ENCODE results near the gene SLC47A1.
"Not testable (repeated sequence)": the region's sequence is repeated elsewhere in the genome, so short reads cannot be mapped to it uniquely, and the experiment has no call there.

The SLC47A1 gene

DNA sequence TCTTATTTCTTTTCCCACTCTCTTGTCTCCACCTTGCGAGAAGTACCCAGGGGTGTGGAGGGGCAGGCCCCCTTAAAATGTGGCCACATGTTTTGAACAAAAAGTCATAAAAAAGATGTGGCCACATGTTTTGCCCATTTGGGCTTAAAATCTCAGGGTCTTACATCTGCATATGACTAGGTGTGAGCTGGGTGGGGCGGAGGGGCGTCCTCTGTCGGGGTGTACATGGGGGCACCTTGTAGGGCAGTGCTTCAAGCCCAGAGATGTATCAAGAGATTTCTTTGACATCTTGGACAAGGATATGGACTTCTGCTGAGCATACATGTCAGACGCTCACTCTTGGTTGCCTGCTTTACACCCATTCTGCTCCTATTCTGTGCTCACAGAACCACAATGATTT is 13.0 kb upstream of the SLC47A1 start:
- DNase-seq (ENCODE audit: low read depth) = no peak

DNA sequence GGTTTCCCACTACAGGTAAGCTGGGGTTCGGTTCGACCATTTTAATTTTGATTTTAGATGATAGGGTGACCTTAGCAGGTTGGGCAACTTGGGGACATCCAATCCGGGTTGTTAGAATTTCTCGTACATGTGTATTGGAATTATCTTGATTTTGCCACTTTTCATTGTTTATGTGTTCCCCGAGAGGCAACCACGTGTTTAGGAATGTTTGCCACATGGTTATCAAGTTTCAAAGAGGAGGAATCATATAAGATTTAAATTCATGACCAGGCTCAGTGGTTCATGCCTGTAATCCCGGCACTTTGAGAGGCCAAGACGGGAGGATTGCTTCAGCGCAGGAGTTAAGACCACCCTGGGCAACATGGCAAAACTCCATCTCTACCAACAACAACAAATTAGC is 10.0 kb upstream of the SLC47A1 start:
- DNase-seq (ENCODE audit: low read depth) = no peak

DNA sequence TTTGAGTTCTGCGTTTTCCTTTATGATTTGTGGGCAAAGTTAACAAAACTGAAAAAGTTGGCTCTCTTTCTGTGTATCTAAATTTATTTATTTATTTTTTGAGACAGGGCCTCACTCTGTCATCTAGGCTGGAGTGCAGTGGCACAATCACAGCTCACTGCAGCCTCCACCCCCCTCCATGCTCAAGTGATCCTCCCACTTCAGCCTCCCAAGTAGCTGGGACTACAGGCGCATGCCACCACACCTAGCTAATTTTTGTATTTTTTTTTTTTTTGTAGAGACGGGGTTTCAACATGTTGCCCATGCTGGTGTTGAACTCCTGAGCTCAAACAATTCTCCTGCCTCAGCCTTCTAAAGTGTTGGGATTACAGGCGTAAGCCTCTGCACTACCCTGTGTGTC is 6.7 kb upstream of the SLC47A1 start:
- DNase-seq (ENCODE audit: low read depth) = not testable (repeated sequence)

DNA sequence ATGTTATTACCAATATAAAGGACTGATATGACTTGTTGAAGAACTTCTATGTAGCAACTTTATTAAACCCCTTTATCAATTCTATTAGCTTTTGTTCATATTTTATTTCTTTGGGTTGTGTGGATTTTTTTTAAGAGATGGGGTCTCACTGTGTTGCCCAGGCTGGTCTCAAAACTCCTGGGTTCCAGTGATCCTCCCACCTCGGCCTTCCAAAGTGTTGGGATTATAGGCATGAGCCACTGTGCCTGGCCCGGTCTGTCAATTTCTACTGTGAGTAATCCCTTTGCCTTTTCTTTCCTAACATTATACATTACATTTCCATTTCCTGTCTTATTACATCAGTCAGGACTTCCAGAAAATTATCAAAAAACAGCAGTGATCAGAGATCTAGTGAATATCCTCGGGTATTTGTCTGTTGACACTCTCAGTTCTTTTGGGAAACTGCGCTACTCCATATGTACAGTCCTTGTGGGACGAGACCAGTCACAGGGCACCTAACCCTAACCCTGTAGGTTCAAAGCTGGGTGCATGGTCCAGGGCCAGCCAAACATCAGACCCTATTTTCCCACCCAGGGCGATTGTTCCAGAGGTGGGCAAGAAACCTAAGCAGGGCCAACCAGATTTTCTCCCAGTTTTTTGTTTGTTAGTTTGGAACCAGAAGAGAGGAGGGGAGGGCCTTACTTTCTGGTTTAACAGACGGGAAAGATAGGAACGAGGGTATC is 1.7 kb upstream of the SLC47A1 start:
- no peak for DNase-seq (ENCODE audit: low read depth)

DNA sequence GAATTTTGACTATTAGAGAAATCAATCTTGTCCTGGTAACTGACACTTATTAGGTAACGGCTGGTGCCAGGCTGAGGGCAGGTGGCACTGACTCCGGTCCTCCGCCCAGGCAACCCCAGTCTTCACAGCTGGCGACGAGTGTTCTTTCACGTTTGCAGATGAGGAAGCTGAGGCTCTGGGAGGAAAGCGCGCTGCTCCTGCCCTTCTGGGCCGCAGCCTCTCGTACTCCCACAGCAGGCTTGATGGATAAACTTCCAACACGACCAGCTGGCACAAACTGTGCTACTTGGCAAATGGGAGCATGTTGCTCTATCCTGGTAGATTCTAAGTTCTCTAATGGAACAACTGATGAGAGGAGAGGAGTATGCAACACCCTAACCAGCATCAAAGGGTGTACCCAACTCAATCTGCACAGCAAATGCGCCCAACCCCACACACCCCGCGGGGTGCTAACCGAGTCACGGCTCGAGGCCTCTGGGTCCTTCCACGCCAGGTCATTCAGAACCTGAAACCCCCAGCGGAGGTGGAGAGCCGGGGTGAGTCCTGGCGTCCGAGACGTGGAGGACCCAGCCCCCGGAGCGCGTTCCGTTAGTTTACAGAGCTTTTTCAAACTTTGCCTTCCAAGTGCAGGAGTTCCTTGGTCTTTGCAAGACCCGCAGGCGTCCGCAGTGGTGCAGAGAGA is 477 bp upstream of the SLC47A1 start:
- DNase-seq (ENCODE audit: low read depth) = no peak

DNA sequence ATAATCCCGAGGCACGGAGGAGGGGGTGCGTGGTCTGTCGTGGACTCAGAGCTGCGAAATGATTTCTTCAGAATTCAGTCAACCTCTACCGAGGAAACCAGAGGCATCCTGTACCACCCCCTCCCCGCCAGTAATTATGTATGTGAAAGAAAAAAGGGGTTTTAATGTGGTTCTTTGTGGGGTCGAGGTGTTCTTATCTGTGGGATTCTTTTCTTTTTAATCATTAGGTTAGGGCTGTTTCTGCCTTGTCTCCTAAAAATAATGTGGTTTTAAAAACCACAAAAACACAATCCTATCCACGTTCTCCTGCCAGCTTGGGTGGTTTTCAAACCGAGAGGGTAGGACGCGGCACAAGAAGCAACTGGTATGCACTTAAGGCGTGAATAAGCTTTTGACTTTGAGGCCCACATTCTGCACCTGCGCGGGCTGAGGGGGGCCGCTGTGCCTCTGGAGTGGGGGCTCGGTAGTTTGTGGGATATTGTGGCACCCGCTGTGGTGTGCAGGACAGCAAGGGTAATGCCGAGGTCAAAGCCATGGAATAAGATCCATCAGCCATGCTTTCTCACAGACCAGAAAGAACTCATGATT is 1.0 kb downstream of the SLC47A1 start:
- no peak for DNase-seq (ENCODE audit: low read depth)

DNA sequence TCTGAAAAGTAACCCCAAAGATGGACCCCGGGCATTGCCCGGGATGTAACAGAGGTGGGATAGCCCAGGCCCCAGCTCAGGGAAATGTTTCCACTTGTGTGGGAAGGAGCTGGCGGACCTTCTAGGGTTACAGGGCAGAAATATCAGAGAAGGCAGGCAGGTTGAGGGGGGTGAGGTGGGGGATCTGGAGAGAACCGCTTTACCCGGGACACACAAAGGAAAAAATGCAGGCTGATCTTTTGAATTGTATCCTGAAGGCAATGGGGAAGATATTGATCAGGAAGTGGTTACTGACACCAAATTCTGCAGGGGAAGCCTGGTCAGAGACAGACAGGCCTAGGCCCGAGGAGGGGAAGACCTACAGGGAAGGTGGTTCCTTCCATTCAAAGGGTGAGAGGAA is 3.5 kb downstream of the SLC47A1 start:
- no peak for DNase-seq (ENCODE audit: low read depth)

DNA sequence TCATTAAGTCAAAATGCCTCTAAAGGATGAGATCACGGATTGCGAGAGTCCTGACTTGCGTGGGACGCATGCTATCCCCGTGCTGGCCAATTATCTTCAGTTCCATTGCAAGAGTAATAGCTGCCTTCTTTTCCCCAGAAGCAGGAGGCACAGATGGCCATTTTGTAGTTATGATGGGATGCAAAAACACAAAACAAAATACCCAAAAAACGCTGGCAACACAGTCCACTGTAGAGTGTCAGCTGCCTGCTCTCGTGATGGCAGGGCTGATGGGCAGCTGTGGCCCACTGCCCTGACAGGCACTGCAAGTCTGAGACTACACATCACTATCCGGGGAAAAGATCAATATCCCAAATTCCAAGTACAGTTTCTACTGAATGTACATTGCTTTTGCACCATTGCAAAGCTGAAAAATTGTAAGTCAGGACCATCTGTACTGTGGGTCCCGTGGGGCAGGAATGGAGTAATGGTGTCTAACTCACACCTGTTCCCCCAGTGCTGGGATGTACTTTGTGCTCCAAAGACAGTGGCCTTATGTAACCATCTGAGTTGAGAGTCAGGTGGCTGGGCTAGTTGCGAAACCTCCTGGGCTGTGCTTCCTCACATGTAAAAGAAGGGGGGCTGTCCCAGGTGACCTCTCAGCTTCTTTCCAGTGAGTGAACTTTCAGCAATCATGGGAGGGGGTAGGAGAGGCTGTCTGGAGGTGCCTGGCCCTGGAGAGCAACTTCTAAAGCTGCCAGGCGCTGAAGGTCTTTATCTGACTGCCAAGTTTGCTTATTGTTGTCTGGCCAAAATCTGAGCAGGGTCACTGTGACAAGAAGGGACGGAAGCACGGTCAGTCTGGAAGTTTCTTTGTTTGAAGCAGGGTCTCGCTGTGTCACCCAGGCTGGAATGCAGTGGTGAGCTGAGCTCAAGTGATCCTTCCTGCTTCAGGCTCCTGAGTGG is 4.7 kb downstream of the SLC47A1 start:
- no peak for DNase-seq (ENCODE audit: low read depth)

DNA sequence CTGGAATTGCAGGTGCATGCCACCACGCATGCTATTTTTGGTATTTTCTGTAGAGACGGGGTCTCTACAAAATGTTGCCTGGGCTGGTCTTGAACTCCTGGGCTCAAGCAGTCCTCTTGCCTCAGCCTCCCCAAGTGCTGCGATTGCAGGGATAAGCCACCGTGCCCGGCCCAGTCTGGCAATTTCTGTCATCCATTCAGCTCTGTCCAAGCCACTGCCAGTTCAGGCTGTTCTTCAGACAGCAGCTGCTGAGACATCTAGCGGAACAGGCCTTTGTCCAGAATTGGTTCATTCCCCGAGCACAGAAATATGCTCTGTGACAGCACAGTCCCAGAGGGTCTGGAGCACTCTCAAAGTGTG is 5.4 kb downstream of the SLC47A1 start:
- DNase-seq (ENCODE audit: low read depth) = no peak

DNA sequence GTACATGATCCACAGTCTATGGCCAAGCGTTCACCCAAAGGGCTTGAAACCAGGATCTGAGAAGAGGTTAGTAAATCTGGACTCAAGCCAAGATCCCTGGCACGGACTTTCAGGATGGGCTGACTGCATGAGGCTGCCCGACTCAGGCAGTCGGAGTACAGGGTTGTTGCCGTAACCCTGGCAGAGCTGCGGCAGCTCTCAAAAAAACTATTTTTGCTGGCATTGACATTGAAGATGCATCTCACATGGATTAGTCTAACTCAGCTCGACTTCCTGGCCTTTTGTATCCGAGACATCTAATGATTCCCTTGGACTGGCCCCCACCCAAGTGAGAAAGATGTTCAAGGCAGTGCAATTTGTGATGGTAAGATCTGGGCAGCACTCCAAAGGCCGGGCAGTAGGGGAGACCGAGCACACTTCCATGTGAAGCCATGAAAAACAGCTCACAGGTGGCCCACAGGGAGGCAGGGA is 6.2 kb downstream of the SLC47A1 start:
- no peak for DNase-seq (ENCODE audit: low read depth)

DNA sequence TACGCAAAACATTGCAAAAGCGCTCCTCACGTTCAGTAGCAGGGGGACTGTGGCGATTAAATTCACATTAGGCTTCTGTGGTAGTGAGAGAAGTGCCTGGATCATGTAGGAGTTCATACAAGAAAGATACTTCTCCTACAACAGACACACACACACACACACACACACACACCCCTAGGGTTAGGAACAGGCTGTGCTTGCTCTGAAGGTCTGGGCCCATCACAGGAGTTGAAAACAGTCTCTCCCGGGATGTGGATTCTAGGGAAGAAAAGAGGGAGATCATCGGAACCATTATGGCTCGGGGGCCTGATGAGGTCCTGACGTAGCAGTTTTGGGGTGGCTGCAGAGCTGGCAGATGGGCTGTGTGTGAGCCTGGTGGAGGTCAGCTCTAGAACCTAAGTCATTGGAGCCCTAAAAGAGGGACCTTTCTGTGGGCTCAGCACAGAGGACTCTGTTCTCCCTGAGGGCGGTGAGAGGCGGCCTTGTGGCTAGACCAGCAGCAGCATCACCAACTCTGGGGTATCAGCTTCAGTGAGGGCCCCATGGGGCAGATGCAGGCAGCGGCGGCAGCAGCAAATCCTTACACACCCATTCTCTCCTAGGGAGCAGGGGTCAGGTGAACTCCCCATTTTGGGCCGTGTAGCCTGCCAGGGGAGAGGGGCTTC is 7.2 kb downstream of the SLC47A1 start:
- no peak for DNase-seq (ENCODE audit: low read depth)

DNA sequence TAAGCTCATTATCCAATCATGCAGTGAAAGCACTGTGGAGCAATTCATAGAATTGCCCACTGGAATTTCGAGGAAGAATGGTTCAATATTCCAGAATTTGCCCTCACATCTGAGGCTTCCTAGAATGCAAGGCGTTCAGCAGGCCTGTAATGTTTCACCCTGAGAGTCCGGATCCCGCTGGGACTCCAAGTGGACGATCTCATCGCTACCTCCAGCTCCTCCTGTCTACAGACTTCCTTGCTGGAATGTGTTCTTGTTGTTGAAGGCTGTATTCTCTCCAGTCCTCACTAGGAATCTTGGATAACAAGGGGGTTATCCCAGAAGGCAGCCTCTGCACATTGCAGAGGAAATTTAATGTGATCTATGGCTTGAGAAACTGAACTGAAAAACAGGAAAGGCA is 7.8 kb downstream of the SLC47A1 start:
- no peak for DNase-seq (ENCODE audit: low read depth)

DNA sequence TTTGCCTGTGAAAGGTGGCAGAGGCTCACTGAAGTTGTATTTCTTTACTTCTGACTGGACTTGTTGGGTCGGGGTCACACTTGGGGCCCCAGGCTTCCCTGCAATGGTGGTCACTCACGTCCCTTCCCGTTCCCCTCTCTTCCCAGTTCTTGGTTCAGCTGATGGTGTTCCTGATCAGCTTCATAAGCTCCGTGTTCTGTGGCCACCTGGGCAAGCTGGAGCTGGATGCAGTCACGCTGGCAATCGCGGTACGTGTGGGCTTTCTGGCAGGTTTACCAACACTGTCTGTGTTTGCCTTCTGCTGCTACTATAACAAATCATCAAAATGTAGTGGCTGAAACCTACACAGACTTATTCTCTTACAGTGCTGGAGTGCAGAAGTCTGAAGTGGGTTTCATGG is 8.6 kb downstream of the SLC47A1 start:
- no peak for DNase-seq (ENCODE audit: low read depth)

DNA sequence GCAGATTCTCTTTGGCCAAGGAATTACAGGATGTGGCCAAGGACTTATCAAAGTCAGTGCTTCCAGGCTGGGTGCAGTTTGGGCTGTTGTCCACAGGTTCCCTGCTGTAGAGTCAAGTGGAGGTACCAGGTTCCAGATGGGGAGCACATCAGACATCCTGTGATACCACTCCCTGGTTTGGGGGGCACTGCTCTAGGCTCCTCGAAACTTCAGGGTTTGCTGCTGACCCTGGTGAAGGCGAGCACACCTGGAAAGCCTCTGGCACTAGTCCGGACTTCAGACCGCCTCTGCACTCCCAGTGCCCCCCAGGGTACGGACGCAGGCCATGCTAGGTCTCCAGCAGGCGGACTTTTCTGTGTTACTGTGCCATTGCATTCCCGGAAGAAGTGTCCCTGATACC is 10.7 kb downstream of the SLC47A1 start:
- DNase-seq (ENCODE audit: low read depth) = no peak

DNA sequence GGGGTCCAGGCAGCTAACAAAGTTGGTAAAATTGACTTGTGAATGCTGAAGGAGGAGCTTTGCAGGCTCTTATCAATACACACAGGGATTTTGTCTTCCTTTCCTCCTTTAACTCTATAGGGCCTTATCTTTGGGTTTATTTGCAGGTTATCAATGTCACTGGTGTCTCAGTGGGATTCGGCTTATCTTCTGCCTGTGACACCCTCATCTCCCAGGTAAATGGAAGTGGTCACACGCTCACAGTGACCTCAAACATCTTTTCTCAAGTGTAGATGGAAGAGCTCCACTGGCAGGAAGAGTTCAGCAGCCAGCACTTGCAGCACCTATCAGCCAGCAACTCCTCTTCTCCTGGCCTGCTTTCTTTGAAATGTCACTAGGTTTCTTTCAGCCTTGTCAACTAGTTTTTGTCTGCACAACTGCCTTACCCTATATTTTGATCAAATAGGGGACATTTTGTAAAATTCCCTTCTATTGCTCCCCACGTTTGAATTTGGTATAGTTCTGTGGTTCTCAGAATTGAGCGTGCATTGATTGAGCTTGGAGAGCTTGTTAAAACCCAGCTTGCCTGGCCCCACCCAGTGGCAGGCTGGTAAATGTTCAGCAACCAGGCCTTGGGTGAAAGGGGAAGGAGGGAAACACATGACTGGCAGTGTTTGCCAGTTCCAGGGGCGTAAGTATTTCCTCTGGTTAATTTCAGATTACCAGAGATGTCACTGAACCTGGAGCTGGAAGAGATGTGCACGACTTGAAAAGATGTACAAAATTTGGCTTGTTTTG is 12.8 kb downstream of the SLC47A1 start:
- DNase-seq (ENCODE audit: low read depth) = no peak

DNA sequence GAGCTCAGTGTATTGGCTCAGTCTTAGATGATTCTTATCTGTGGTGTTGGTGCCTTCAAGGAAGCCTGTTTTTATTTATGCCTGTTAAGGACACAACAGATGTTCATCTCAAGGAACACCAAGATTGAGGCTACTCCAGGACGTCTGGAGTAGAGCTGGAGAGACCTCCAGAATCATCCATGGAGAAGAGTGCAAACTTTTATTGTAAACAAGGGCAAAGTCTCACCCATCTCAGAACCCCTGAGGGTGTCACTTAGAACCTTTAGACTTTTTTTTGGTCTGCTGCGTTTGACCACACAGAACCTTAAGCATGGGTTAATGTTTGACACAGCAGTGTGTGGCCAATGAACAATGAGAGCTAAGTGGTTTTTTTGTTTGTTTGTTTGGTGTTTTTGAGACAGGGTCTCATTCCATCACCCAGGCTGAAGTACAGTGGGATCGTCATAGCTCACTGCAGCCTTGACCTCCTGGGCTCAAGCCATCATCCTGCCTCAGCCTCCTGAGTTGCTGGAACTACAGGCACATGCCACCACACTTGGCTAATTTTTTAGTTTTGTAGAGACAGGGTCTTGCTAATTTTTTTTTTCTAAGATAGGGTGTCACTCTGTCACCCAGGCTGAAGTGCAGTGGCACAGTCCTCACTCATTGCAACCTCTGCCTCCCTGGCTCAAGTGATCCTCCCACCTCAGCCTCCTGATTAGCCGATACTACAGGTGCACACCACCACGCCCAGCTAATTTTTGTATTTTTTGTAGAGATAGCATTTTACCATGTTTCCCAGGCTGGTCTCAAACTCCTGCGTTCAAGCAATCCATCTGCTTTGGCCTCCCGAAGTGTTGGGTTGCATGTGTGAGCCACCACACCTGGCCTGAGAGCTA is 16.3 kb downstream of the SLC47A1 start:
- no peak for DNase-seq (ENCODE audit: low read depth)

DNA sequence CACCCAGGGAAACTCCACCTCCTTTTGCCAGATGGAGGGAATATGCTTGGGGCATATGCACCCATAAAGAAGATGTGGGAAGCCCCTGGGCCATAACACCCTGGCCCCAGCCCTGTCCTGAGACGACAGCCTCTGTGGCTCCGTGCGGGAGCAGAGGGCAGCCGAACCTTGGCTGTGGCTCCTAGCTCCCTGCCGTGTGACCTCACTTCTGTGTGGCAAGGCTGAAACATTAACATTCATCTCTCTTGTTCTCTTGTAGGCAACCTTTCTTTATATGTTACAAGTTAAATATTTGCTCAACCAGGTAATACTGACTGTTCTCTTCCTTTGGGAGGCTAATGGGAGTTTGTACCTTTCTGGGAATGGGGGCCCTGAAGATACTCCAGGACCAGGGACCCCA is 17.5 kb downstream of the SLC47A1 start:
- no peak for DNase-seq (ENCODE audit: low read depth)

DNA sequence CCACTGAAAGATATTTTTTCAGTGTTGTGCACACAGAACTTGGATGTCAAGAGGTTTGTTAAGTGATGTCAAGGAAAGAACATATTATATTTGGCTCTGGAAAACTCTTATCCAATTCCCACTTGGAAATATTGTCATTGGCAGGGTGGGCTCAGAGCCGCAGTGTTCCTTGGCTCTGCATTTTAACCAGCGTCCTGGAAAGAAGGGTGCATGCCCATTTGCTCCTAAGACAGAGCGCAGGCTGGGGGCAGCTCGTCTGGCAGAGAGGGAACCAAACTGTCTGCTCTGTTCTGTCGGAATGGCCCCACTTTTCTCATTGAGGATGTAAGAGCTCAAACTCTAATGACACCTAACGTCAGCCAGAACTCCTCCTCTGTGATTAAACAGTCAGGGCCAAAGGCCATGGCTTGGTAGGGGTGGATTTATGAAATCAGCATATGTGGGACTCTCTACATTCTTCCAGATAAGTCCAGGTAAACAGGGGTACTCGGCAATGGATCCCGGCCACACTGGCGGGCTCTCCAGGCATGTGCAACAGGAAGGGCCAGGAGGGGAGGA is 18.0 kb downstream of the SLC47A1 start:
- DNase-seq (ENCODE audit: low read depth) = no peak

DNA sequence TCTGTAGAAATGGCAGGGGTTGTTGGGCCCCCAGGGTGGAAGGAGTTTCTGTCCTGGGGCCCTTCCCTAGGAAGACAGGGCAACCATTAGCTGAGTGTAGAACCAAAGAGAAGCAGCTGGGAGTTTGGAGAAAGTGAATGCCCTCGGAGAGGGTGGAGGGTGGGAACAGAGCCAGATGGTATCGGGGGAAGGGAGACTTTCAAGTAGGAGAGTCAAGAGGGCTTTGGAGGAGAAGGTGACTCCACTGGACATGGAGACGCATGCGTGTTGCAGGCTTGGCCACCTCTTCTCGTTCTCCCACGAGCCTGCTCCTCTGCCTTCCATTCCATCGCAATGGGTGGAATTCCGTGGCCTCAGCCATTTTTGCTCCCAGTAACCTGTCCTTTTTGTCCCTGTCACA is 19.4 kb downstream of the SLC47A1 start:
- DNase-seq (ENCODE audit: low read depth) = no peak

DNA sequence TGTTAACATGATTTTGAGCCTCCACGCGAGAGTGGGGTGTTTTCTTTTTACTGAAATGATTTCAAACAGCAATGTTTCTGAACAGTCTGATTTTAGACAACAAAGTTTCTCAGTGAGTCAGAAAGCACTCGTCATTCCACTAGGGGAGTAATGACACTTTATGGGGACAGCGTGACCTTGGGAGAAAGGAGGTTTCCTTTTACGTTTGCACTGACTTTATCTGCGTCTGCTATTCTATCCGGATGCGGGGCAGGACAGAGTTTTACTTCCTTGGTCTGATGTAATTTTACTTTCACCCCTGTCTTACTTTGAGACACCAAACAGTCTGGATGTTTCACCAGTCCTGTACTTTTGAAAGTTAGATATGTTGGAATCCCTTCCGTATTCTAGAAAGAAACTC is 20.7 kb downstream of the SLC47A1 start:
- no peak for DNase-seq (ENCODE audit: low read depth)

Data from CMK (cell line).